GM19328 (cell line): ENCODE results near the gene NOTUM.
A peak's percentile ranks its signal among the peaks of the same experiment; 100 is the strongest.

Source experiments
- ATAC-seq: cut with Tn5 transposase; IDR thresholded peaks from one replicate; pipeline ENCODE4 v1.9.1; 2021; ENCODE audit warnings: mild to moderate bottlenecking, moderate library complexity; ENCODE audit not compliant: unreplicated experiment

Gene NOTUM

GRCh38 chr17:81978524-81979298 lies 17.7 kb upstream of the NOTUM start:
- ATAC-seq = no peak

- ATAC-seq = peak; percentile 81
These were observed 16.3 kb upstream of the NOTUM start, which contains the start of gene ASPSCR1 for GRCh38 chr17:81977211-81977808. ASPSCR1 (plus strand) TSS chr17:81977629; CDS start chr17:81977647, 18 bp downstream.

- ATAC-seq = no peak
These were observed 15.6 kb upstream of the NOTUM start for GRCh38 chr17:81976332-81977210.

- no peak for ATAC-seq
These were observed 12.4 kb upstream of the NOTUM start for GRCh38 chr17:81973432-81973831.

- no peak for ATAC-seq
These were observed 8.1 kb upstream of the NOTUM start for GRCh38 chr17:81968850-81969812.

GRCh38 chr17:81968396-81968745 lies 7.4 kb upstream of the NOTUM start:
- no peak for ATAC-seq

- ATAC-seq = no peak
These were observed 6.8 kb upstream of the NOTUM start for GRCh38 chr17:81967533-81968395.

GRCh38 chr17:81967244-81967532 lies 6.2 kb upstream of the NOTUM start:
- no peak for ATAC-seq

GRCh38 chr17:81966343-81967243 lies 5.6 kb upstream of the NOTUM start:
- no peak for ATAC-seq

- no peak for ATAC-seq
These were observed 3.3 kb upstream of the NOTUM start for GRCh38 chr17:81964081-81964849.

- no peak for ATAC-seq
These were observed 1.8 kb upstream of the NOTUM start for GRCh38 chr17:81962499-81963441.

GRCh38 chr17:81961521-81962498 lies 823 bp upstream of the NOTUM start:
- ATAC-seq = no peak

- ATAC-seq = no peak
These were observed 643 bp downstream of the NOTUM start for GRCh38 chr17:81960130-81960958.

GRCh38 chr17:81959362-81960129 lies 1.4 kb downstream of the NOTUM start:
- ATAC-seq = no peak
